Measurements from ENCODE around the gene FRAS1. TPM values are rescaled to one million over a fixed set of nuclear protein-coding genes. Genes with fewer than 3 reads are reported as not detected.

The FRAS1 gene
- polyA plus RNA-seq, 1 donor from 2014 or later = 2.8 TPM

GRCh38 chr4:78342125-78342524, 285.0 kb downstream of the FRAS1 start:
- Histone ChIP-seq H3K79me2 (replicated peaks; ENCODE audit: insufficient read depth, low read length) (no peaks in the 10 kb centered on the region), H3K9ac (ENCODE audit: low read length) (no peak overlapping the region), H3K9me3 (ENCODE audit: low read length) (no peaks in the 10 kb centered on the region), H2AFZ (ENCODE audit: low read depth, low read length) (no peak overlapping the region), H3F3A (ENCODE audit: insufficient read depth, low read length, poor library complexity, severe bottlenecking) (no peaks in the 10 kb centered on the region), H3K9me2 (ENCODE audit: insufficient read depth, low read length) (no peaks in the 10 kb centered on the region), H4K20me1 (ENCODE audit: insufficient read depth) (no peaks in the 10 kb centered on the region), H3K4me2 (ENCODE audit: low read length) (no peak overlapping the region), H3K4me3 (ENCODE audit: low read length) (no peak overlapping the region), H3K36me3 (ENCODE audit: insufficient read depth, low read length) (no peaks in the 10 kb centered on the region), H3K27ac (ENCODE audit: low read length) (no peak overlapping the region), H3K27me3 (ENCODE audit: insufficient read depth, low read depth, low read length) (no peaks in the 10 kb centered on the region)
- TF ChIP-seq MXI1 (conservative IDR thresholded peaks at IDR 0.05; ENCODE audit: poor library complexity, severe bottlenecking) (no peak), EZH2 (IDR thresholded peaks at IDR 0.05; ENCODE audit: borderline replicate concordance, insufficient read depth, low read length, poor library complexity, severe bottlenecking) (no peak), REST (IDR thresholded peaks at IDR 0.05; ENCODE audit: borderline replicate concordance) (no peak), CTCF (IDR thresholded peaks at IDR 0.05; ENCODE audit: poor library complexity, severe bottlenecking) (no peak), TAF1 (IDR thresholded peaks at IDR 0.05; ENCODE audit: low read depth) (no peak), RAD21 (conservative IDR thresholded peaks at IDR 0.05) (no peak)

- Histone ChIP-seq H4K20me1 (ENCODE audit: insufficient read depth) (no peaks in the 10 kb centered on the region), H2AFZ (ENCODE audit: low read depth, low read length) (no peak overlapping the region), H3K9me3 (ENCODE audit: low read length) (no peaks in the 10 kb centered on the region), H3K36me3 (ENCODE audit: insufficient read depth, low read length) (no peaks in the 10 kb centered on the region), H3K9me2 (ENCODE audit: insufficient read depth, low read length) (no peaks in the 10 kb centered on the region), H3K79me2 (replicated peaks; ENCODE audit: insufficient read depth, low read length) (no peaks in the 10 kb centered on the region), H3K4me2 (ENCODE audit: low read length) (no peak overlapping the region), H3K9ac (ENCODE audit: low read length) (no peak overlapping the region), H3K27ac (ENCODE audit: low read length) (no peak overlapping the region), H3F3A (ENCODE audit: insufficient read depth, low read length, poor library complexity, severe bottlenecking) (no peaks in the 10 kb centered on the region), H3K4me3 (ENCODE audit: low read length) (no peak overlapping the region), H3K27me3 (ENCODE audit: insufficient read depth, low read depth, low read length) (no peaks in the 10 kb centered on the region)
- TF ChIP-seq POLR2AphosphoS5 (IDR thresholded peaks at IDR 0.05) = no peak
- TF ChIP-seq EP300 (conservative IDR thresholded peaks at IDR 0.05; ENCODE audit: poor library complexity, severe bottlenecking) = no peak
- TF ChIP-seq TAF1 (IDR thresholded peaks at IDR 0.05; ENCODE audit: low read depth) = no peak
- TF ChIP-seq RAD21 (conservative IDR thresholded peaks at IDR 0.05) = no peak
- TF ChIP-seq EZH2 (IDR thresholded peaks at IDR 0.05; ENCODE audit: borderline replicate concordance, insufficient read depth, low read length, poor library complexity, severe bottlenecking) = no peak
- TF ChIP-seq CTCF (IDR thresholded peaks at IDR 0.05; ENCODE audit: poor library complexity, severe bottlenecking) = no peak
- no peak for TF ChIP-seq MXI1 (conservative IDR thresholded peaks at IDR 0.05; ENCODE audit: poor library complexity, severe bottlenecking)
- no peak for TF ChIP-seq SMC3 (conservative IDR thresholded peaks at IDR 0.05; ENCODE audit: poor library complexity)
- TF ChIP-seq REST (IDR thresholded peaks at IDR 0.05; ENCODE audit: borderline replicate concordance) = no peak
Measured at GRCh38 chr4:78343682-78344081, 286.6 kb downstream of the FRAS1 start.

All from neural cell (in vitro differentiated cells).